ENCODE measurements around the gene MRPL55.

The MRPL55 gene

DNA sequence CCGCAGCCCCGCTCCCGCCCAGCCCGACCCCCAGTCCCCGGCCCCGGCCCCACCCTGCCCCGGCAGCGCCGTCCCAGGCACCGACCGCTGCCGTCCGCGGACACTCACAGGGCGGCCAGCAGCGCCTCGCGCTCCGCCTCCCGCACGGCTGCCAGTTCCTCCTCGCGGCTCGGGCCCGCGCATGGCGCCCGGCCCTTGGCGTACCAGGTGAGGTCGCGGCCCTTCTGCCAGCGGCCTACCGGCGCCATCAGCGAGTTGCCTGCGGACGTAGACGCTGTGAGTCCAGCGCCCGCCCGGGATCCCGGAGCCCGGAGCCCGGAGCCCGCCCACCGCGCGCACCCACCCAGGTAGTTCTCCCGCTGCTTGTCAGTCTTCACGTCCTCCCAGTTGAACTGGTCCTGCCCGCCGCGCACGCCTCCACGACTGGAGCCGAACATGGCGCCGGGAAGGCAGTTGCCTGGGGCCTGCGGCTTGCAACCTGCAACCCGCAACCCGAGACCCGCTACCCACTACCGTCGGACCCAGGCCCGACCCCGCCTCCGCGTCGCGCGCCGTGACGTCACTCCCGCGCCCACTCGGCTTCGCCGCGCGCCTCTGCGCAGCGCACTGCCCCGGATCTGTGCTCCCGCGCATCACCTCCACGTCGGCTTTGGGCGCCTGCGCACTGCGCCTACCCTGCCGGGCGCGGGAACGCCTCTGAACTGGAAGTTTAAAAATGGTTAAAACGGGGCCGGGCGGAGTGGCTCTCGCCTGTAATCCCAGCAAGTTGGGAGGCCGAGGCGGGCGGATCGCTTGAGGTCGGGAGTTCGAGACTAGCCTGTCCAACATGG lies 6.1 kb downstream of the MRPL55 start, which contains the start of gene C1orf35:
C1orf35 (minus strand) TSS at position 535 of the 830 bp plus-strand sequence; CDS start at position 437, 98 bp downstream.
- in situ Hi-C loops (cut with MboI; ENCODE audit: low sequenced_read_pairs): no loop called here

DNA sequence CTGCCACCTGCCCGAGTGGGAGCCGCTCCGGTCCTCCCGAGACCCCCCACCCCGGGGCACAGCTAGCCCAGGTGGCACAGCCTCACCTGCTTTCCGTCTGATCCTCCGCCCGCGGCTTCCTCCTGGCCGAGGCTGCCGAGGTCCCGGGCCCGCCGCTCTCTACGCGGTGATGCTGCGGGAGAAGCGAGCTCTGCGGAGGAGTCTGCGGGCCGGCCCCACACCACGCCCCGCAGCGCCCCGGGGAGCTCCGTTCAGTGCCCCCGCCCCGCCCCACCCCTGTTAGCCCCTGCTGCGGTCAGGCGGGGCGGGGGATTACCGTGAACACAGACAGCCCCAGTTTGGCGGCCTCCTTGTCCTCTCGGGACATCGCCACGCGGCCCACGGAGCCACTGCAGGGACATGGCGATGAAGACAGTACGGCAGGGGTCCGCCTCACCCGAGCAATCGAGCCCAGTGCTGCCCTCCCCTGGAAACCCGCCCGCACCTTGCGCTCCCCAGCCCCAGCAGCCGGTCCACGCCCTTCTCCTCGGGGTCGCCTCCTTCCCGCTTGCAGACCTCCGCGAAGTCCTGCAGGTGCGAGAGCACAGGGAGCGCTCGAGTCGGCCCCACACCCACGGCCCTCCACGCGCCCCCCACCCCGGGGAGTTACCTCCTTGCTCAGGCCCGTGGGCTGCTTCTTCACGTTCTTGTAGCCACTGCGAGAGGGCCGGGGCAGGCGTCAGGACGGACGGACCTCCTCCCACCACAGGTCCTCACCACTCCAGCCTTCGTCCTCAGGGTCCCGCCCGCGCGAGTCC lies 6.9 kb downstream of the MRPL55 start:
- in situ Hi-C loops (cut with MboI; ENCODE audit: low sequenced_read_pairs): no loop called here

DNA sequence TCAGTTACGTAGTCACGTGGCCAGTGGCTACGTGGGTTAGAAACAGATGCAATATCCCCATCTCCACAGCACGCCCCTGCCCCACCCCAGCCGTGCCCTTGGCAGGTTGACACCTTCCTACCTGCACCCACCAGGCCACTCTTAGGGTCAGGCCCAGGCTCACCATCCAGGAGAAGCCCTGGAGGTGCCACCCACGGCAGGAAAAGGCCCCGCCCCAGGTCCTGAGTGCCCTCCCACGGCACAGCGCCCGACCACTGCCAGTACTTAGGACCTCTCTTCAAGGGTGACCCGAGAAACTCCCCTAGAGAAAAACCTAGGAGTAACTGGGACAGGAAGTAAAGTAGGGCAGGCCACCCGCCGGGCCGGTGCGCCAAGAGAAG lies 7.5 kb downstream of the MRPL55 start:
- in situ Hi-C loops (cut with MboI; ENCODE audit: low sequenced_read_pairs): no loop called here

DNA sequence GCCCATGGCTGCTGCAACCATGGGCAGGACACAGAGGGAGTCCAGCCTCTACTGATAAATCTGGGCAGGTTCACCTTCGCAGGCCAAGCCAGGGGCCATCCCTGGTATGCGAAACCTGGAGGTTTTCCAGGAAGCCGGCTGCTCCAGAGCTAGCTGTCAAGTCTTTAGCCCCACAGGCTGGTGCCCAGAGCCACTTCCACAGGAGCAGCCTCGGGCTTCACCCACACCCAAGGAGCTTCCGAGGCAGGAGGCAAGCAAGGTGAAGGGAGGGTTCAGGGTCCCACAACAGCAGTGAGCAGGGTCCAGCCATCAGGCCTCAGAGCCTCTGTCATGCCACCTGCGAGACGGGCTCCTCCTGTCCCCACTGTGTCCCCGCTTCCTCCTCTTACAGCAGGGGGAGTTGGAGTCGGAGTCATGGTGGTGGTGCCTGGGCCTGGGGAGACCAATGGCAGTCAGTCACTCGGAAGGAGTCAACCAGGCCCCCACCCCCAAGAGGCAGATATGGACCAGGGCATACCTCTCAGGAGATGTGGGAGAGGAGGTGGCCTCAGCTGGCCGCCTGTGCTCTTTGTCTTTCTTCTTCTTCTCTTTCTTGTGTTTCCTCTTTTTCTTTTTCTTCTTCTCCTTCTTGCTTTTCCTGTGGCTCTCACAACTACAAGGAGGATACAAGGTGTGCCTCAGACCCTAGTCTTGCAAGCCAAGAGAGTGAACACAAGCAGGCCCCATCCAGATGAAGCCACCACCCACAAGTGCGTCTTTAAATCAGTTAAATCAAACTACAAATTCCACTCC lies 8.1 kb downstream of the MRPL55 start:
- in situ Hi-C loops (cut with MboI; ENCODE audit: low sequenced_read_pairs): no loop called here

DNA sequence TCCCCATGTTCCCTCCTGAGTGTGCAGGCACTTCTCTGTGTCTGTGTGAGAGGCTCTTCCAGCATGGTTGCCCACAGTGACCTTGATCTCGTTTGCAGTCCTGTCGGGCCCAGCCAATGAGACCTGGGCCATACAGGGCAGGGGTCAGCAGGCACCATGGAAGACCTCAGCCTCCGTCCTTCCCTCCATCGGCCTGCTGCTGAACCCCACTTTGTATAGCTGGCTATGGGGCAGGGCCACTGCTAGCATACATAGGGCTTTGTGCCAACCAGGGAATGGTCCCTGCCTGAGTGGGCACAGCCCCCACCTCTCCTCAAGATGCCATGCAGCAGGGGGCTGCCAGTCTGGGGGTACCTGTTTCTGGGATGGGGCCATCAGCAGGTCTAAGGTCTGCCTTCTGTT lies 9.8 kb downstream of the MRPL55 start:
- in situ Hi-C loops (cut with MboI; ENCODE audit: low sequenced_read_pairs): no loop called here

DNA sequence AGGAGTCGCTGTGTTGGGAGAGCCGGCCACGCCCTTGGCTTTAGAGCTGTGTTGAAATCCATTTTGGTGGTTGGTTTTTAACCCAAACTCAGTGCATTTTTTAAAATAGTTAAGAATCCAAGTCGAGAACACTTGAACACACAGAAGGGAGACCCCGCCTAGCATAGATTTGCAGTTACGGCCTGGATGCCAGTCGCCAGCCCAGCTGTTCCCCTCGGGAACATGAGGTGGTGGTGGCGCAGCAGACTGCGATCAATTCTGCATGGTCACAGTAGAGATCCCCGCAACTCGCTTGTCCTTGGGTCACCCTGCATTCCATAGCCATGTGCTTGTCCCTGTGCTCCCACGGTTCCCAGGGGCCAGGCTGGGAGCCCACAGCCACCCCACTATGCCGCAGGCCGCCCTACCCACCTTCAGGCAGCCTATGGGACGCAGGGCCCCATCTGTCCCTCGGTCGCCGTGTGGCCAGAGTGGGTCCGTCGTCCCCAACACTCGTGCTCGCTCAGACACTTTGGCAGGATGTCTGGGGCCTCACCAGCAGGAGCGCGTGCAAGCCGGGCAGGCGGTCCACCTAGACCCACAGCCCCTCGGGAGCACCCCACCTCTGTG lies 10.7 kb downstream of the MRPL55 start:
- in situ Hi-C loops (cut with MboI; ENCODE audit: low sequenced_read_pairs): no loop called here

DNA sequence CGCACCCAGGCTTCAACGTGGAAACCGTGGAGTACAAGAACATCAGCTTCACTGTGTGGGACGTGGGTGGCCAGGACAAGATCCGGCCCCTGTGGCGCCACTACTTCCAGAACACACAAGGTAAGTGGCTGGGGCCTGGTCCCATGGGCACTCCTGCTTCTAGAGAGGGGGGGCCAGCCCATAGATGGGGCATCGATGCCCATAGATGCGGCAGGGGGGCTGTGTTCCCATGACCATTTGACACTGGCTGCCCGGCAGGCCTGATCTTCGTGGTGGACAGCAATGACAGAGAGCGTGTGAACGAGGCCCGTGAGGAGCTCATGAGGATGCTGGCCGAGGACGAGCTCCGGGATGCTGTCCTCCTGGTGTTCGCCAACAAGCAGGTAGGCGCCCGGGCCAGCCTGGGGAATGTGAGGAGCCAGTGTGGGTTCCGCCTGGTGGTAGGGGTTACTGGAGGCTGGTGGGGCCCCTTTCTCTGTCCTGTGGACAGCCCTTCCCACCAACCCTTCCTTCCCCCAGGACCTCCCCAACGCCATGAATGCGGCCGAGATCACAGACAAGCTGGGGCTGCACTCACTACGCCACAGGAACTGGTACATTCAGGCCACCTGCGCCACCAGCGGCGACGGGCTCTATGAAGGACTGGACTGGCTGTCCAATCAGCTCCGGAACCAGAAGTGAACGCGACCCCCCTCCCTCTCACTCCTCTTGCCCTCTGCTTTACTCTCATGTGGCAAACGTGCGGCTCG lies 11.6 kb downstream of the MRPL55 start:
- in situ Hi-C loops (cut with MboI; ENCODE audit: low sequenced_read_pairs): no loop called here

DNA sequence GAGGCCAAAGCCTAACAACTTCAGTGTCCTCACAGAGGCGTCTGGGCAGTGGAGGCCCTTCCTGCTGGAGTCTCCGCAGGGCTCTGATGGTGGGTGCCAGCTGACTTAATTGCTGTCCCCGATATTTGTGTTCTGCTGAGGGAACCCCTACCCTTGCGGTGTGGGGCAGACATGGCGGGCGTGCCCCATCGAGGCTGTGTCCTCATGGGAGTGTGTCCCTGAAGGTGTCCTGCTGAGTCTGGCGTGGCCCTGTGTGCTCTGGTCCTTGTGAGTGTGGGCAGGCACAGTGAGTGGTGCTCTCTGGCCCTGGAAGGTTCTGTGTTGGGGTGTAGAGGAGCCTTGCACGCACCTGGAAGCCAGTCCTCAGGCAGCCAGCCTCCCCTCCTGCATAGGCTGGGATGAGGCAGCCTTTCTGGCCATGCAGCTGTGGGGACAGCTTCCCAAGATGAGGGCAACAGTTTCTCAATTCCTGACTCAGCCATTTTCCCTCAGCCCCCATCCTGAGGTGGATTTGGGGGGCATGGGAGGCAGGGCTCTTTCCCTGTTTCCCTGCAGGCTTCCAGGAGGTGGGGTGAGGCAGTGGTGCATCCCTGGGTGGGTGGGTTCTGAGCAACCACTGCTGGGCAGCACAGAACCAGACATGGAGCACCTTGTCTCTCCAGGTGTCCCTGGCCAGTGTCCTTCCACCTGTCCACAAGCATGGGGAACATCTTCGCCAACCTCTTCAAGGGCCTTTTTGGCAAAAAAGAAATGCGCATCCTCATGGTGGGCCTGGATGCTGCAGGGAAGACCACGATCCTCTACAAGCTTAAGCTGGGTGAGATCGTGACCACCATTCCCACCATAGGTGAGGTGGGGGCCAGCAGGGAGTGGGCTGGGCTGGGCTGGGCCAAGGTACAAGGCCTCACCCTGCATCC lies 12.4 kb downstream of the MRPL55 start:
- in situ Hi-C loops (cut with MboI; ENCODE audit: low sequenced_read_pairs): no loop called here

DNA sequence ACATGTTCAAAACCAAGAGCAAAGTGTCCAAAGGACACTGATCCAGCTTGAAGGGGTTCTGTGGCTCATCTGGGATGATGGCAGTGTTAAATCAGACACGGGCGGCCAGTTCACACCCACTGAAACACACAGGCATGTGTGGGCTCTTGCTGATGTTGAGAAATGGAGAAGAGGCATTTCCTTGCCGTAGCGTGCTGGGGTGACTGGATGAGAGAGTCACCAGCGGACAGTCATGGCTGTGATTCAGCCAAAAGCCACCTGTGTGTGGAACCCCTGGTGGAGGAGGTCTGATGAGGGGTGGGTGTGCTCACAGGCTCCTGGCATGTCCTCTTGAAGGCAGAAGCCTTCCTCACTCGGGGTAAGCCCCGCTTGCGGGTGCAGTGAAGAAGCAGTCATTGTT lies 13.2 kb downstream of the MRPL55 start:
- in situ Hi-C loops (cut with MboI; ENCODE audit: low sequenced_read_pairs): no loop called here

DNA sequence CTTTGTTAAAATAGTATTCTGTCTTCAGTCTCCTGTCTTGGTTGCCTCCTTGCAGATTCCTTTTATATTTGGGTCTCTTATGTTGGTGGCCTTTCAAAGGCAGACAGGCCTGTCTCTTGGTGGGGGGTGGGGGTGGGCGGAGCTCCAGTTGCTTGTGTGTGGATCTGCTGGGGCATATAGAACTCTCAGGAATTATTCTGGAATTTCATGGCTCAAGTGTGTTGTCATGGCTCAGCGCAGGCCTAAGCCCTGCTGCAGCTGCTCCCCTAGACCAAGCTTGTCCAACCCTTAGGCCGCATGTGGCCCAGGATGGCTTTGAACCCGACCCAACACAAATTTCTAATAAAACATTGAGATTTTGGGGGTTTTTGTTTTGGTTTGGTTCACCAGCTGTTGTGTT lies 13.9 kb downstream of the MRPL55 start:
- in situ Hi-C loops (cut with MboI; ENCODE audit: low sequenced_read_pairs): no loop called here

DNA sequence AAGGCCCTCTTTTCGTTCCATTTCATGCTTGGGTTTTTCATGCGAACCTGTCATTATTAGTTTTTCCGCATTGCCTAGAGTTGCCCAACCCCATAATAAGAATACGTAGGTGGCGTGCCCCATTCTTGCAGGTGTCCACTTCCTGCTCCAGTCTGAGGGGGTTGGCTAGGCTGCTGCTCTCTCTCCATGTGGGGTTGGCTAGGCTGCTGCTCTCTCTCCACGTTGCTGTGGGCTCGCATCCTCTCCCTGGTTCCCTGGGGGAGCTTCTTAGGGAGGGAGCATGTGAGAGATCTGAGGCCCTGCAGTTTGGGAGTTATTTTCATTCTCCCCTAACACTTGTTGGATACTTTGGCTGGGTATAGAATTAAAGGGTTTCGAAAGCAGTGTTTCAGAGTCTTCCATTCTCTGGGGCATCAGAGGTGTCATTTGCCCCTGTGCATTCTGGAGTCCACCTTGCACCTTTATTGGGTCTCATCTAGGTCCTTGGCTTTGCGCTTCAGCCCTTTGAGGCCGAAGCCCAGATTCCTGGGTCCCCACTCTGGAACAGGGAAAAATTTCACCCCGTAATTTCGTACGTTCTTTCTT lies 14.6 kb downstream of the MRPL55 start:
- in situ Hi-C loops (cut with MboI; ENCODE audit: low sequenced_read_pairs): no loop called here

DNA sequence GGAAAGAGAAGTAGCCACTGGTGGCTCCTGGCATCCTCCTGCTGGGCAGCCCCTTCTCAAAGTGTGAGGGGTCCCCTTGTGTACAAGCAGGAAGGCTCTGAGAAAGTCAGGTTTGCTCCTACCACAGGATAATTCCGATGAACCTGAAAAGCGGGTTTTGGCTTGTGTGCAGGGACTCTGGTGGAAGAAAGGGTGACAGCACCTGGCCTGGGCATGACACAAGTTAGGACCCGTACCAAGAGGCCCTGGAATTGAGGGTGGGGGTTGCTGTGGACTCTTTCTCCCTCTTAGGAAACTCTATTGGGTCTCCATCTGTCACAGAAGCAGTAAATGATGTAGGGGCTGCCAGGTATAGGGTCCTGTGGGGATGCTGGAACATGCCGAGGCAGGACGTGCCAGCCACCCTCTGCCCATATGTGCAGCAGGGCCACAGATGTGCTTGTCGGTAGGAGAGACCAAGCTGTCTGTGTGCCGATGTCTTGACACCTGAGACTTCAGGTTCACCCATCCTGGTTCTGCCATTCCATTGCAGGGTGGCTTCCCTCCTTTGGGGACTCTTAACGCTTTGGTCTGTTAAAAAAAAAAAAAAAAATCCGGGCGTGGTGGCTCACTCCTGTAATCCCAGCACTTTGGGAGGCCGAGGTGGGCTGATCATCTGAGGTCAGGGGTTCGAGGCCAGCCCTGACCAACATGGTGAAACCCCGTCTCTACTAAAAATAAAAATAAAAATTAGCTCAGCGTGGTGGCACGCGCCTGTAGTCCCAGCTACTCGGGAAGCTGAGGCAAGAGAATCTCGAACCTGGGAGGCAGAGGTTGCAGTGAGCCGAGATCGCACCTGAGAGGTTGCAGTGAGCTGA lies 15.8 kb downstream of the MRPL55 start:
- in situ Hi-C loops (cut with MboI; ENCODE audit: low sequenced_read_pairs): no loop called here

DNA sequence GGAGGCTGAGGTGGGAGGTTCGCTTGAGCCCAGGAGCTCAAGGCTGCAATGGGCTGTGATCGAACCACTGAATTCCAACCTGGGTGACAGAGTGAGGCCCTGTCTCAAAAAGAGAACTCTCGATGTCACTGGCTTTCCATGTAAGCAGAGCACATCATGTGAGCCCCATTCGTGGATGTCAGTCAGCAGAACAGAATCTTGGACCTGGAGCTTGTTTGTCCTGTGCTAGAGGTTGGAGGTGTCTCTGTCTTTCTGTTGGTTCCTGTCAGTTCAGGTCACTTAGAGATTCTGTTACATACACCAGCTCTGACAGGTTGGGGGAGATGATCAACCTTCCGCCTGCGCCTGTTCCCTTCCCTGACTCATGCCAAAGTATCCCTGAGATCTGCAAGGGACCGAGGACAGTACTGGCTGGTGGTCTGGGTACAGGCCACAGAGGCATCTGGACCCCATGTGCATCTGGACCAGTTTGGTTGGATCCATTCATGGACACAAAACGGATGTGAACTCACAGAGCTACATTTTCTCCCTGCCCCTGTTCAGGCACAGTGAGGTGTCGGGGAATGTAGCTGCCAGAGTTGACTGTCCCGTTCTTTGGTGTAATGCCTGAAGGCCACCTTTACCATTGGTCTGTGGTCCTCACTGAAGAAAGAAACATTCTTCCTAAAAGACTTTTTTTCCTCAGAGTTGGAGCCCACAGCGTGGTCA lies 16.6 kb downstream of the MRPL55 start:
- in situ Hi-C loops (cut with MboI; ENCODE audit: low sequenced_read_pairs): no loop called here

DNA sequence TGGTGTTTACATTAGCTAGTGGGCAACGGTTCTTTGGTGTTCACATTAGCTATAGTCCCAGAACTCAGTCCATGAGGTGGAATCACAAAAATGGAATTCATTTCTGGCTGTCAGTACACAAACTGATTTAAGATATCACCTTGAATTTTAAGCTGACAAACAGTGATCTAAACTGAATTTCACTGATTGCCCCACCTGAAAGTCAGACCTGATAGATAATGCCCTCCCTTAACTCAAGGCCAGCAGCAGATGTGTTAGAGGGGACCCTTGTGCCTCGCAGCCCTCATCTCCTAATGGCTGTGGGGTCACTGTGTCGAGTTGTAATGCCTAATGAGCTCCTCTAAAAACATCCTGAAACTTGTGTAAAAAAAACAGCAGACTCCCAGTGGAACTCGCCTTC lies 18.0 kb downstream of the MRPL55 start:
- in situ Hi-C loops (cut with MboI; ENCODE audit: low sequenced_read_pairs): no loop called here

DNA sequence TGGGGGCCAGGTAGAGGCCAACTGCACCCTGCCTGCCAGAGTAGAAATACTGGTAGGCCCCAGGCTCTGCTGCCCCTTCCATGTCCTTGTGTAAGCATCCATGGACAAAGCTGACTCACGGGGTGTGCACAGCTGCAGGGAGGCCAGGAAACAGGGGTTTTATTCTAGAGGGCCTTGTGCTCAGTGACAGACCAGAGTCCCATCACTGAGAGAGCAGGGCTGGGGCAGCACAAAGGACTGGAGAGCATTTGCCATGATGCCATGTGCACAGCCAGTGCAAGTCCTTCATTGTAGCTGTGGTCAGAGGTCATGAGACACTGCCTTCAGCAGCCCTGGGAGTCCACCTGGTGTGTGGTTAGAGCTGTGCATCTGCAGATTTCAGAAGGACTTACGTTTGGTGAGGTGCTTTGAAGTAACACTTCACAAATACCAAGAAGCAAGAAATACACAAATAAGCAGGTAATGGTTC lies 18.5 kb downstream of the MRPL55 start:
- in situ Hi-C loops (cut with MboI; ENCODE audit: low sequenced_read_pairs): no loop called here

DNA sequence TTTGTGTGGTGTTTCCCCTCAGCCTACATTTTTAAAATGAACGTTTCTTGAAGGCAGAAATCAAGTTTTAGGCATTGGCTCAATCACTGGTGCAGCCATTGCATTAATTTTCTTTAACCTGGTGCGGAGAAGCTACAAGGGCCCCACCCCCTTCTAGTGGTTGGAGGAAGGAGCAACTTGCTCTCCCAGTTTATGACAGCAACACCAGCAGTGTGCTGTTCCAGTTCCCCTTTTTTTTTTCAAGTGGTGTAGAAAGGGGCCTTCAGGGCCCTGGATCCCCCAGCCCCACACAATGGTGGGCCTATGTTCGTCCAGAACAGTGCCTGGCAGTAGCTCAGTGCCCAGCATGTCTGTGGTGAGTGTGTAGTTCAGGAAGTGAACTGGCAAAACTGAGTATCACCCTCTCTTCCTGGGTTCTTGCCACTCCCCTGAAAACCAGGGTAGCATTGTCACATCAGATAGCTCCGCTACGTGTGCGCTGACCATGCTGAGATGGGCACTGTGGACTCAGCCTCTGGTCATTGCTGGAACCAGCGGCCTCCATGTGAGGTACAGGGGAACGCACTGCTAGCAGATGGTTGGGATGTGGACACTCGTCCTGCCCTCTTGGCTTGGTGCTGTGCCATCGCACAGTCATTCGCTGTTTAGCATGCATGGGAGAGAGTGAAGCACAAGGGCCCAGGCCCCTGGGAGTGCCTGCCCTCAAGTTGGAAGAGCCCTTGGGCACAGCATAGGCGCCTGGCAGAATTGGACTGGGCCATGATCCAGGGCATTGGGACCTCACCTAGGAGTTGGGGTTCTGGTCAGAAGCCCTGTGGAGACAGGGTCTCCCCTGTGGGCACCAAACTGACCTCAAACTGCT lies 19.3 kb downstream of the MRPL55 start:
- in situ Hi-C loops (cut with MboI; ENCODE audit: low sequenced_read_pairs): no loop called here

All from hTERT RPE-1 (cell line).